ENCODE measurements around the gene SLC51B. TPM values are rescaled to one million over a fixed set of nuclear protein-coding genes. Genes with fewer than 3 reads are reported as not detected.
"Not testable (repeated sequence)": the region's sequence is repeated elsewhere in the genome, so short reads cannot be mapped to it uniquely, and the experiment has no call there.

The SLC51B gene
- total RNA-seq (not detected), polyA plus RNA-seq (10 to 100 TPM in 1 of 2 donors, not detected in 1; 31.4 TPM)
- long read RNA-seq, donor 1, partial matches to known transcripts = 0 of 20 reads
- long read RNA-seq, donor 1, other reads (novel, unspliced or antisense) = 20 of 20 reads
- long read RNA-seq, donor 2, partial matches to known transcripts = 0 of 8 reads
- long read RNA-seq, donor 2, other reads (novel, unspliced or antisense) = 8 of 8 reads

GRCh38 chr15:65044724-65045481, at the start of gene SLC51B:
Gene SLC51B, plus strand, starts transcription at chr15:65045387. Its CDS starts 4,618 bp downstream, at chr15:65050005.
- intact Hi-C loops (cut with DNase I) = no loop called here
- DNase-seq (no peak), ATAC-seq (ENCODE audit: low FRiP score) (no peak)
- H3K4me1 ChIP-seq (ENCODE audit: control insufficient read depth in 1 of 2, insufficient read depth in 2 of 2, low read length in 2 of 2) = no peaks in the 10 kb centered on the region
- H3K9me3 ChIP-seq (ENCODE audit: control insufficient read depth, low read length) = no peaks in the 10 kb centered on the region
- WGBS, 2 donors = 84 to 88% methylated on average over 7 of the region's 7 CpGs
- no peak within 1 kb of the TSS for H3K27ac ChIP-seq (ENCODE audit: low read depth in 1 of 2, low read length in 2 of 2)
- H3K27me3 ChIP-seq (ENCODE audit: control insufficient read depth in 1 of 2, insufficient read depth in 2 of 2, low read length in 1 of 2) = no peaks in the 10 kb centered on the region
- H3K36me3 ChIP-seq (ENCODE audit: control insufficient read depth in 1 of 2, insufficient read depth in 2 of 2, low read length in 1 of 2) = no peaks in the 10 kb centered on the region
- H3K4me3 ChIP-seq (ENCODE audit: low read length in 2 of 2) = no peak within 1 kb of the TSS

- DNase-seq = no peak
- no peak for ATAC-seq (ENCODE audit: low FRiP score)
- Histone ChIP-seq H3K27ac (ENCODE audit: low read depth in 1 of 2, low read length in 2 of 2) (no peak overlapping the region), H3K9me3 (ENCODE audit: control insufficient read depth, low read length) (no peaks in the 10 kb centered on the region), H3K27me3 (ENCODE audit: control insufficient read depth in 1 of 2, insufficient read depth in 2 of 2, low read length in 1 of 2) (no peaks in the 10 kb centered on the region), H3K4me1 (ENCODE audit: control insufficient read depth in 1 of 2, insufficient read depth in 2 of 2, low read length in 2 of 2) (no peaks in the 10 kb centered on the region), H3K36me3 (ENCODE audit: control insufficient read depth in 1 of 2, insufficient read depth in 2 of 2, low read length in 1 of 2) (no peaks in the 10 kb centered on the region), H3K4me3 (ENCODE audit: low read length in 2 of 2) (no peak overlapping the region)
- intact Hi-C loops (cut with DNase I) = no loop called here
- 63 to 71% methylated on average over 5 of the region's 5 CpGs for WGBS, 2 donors
Observed at GRCh38 chr15:64997066-64997465, 48.1 kb upstream of the SLC51B start.

GRCh38 chr15:64997745-64998375, 47.3 kb upstream of the SLC51B start:
- no peaks in the 10 kb centered on the region for H3K9me3 ChIP-seq (ENCODE audit: control insufficient read depth, low read length)
- H3K36me3 ChIP-seq (ENCODE audit: control insufficient read depth in 1 of 2, insufficient read depth in 2 of 2, low read length in 1 of 2) = no peaks in the 10 kb centered on the region
- no peaks in the 10 kb centered on the region for H3K4me1 ChIP-seq (ENCODE audit: control insufficient read depth in 1 of 2, insufficient read depth in 2 of 2, low read length in 2 of 2)
- no peaks in the 10 kb centered on the region for H3K27me3 ChIP-seq (ENCODE audit: control insufficient read depth in 1 of 2, insufficient read depth in 2 of 2, low read length in 1 of 2)
- H3K4me3 ChIP-seq (ENCODE audit: low read length in 2 of 2) = no peak overlapping the region
- intact Hi-C loops (cut with DNase I) = no loop called here
- 92 to 97% methylated on average over 4 of the region's 4 CpGs for WGBS, 2 donors
- DNase-seq (no peak), ATAC-seq (ENCODE audit: low FRiP score) (no peak)
- H3K27ac ChIP-seq (ENCODE audit: low read depth in 1 of 2, low read length in 2 of 2) = no peak overlapping the region

- H3K36me3 ChIP-seq (ENCODE audit: control insufficient read depth in 1 of 2, insufficient read depth in 2 of 2, low read length in 1 of 2) = peaks cover 0 to 2% of the 10 kb centered on the region in 2 donors
Observed at GRCh38 chr15:65004993-65005392, 40.2 kb upstream of the SLC51B start.

GRCh38 chr15:65006876-65007275, 38.3 kb upstream of the SLC51B start:
- intact Hi-C loops (cut with DNase I) = no loop called here
- Histone ChIP-seq H3K27ac (ENCODE audit: low read depth in 1 of 2, low read length in 2 of 2) (no peak overlapping the region), H3K27me3 (ENCODE audit: control insufficient read depth in 1 of 2, insufficient read depth in 2 of 2, low read length in 1 of 2) (no peaks in the 10 kb centered on the region), H3K4me1 (ENCODE audit: control insufficient read depth in 1 of 2, insufficient read depth in 2 of 2, low read length in 2 of 2) (no peaks in the 10 kb centered on the region), H3K36me3 (ENCODE audit: control insufficient read depth in 1 of 2, insufficient read depth in 2 of 2, low read length in 1 of 2) (peaks cover 0 to 4% of the 10 kb centered on the region in 2 donors), H3K9me3 (ENCODE audit: control insufficient read depth, low read length) (no peaks in the 10 kb centered on the region), H3K4me3 (ENCODE audit: low read length in 2 of 2) (no peak overlapping the region)
- ATAC-seq (ENCODE audit: low FRiP score) = no peak
- no peak for DNase-seq
- 81 to 88% methylated on average over 3 of the region's 3 CpGs for WGBS, 2 donors

More at GRCh38 chr15:65004993-65005392, 40.2 kb upstream of the SLC51B start:
- no peaks in the 10 kb centered on the region for H3K27me3 ChIP-seq (ENCODE audit: control insufficient read depth in 1 of 2, insufficient read depth in 2 of 2, low read length in 1 of 2)
- H3K27ac ChIP-seq (ENCODE audit: low read depth in 1 of 2, low read length in 2 of 2) = no peak overlapping the region
- WGBS, 2 donors = 62 to 71% methylated on average over 3 of the region's 3 CpGs
- H3K4me3 ChIP-seq (ENCODE audit: low read length in 2 of 2) = no peak overlapping the region
- DNase-seq (no peak), ATAC-seq (ENCODE audit: low FRiP score) (no peak)
- intact Hi-C loops (cut with DNase I) = no loop called here
- H3K4me1 ChIP-seq (ENCODE audit: control insufficient read depth in 1 of 2, insufficient read depth in 2 of 2, low read length in 2 of 2) = no peaks in the 10 kb centered on the region
- H3K9me3 ChIP-seq (ENCODE audit: control insufficient read depth, low read length) = no peaks in the 10 kb centered on the region

- intact Hi-C loops (cut with DNase I) = no loop called here
- Histone ChIP-seq H3K36me3 (ENCODE audit: control insufficient read depth in 1 of 2, insufficient read depth in 2 of 2, low read length in 1 of 2) (peaks cover 4 to 5% of the 10 kb centered on the region in 2 donors), H3K4me1 (ENCODE audit: control insufficient read depth in 1 of 2, insufficient read depth in 2 of 2, low read length in 2 of 2) (no peaks in the 10 kb centered on the region), H3K9me3 (ENCODE audit: control insufficient read depth, low read length) (peaks cover 2% of the 10 kb centered on the region), H3K27me3 (ENCODE audit: control insufficient read depth in 1 of 2, insufficient read depth in 2 of 2, low read length in 1 of 2) (no peaks in the 10 kb centered on the region), H3K27ac (ENCODE audit: low read depth in 1 of 2, low read length in 2 of 2) (no peak overlapping the region), H3K4me3 (ENCODE audit: low read length in 2 of 2) (no peak overlapping the region)
- WGBS, 2 donors = 70 to 77% methylated on average over 2 of the region's 2 CpGs
- DNase-seq = no peak
- no peak for ATAC-seq (ENCODE audit: low FRiP score)
Observed at GRCh38 chr15:65008983-65009382, 36.2 kb upstream of the SLC51B start.

GRCh38 chr15:65011198-65011597, 34.0 kb upstream of the SLC51B start:
- 84 to 92% methylated on average over 4 of the region's 4 CpGs for WGBS, 2 donors
- ATAC-seq (ENCODE audit: low FRiP score); H3K27ac ChIP-seq (ENCODE audit: low read depth in 1 of 2, low read length in 2 of 2); H3K4me1 ChIP-seq (ENCODE audit: control insufficient read depth in 1 of 2, insufficient read depth in 2 of 2, low read length in 2 of 2); intact Hi-C loops (cut with DNase I); DNase-seq; H3K9me3 ChIP-seq (ENCODE audit: control insufficient read depth, low read length); H3K36me3 ChIP-seq (ENCODE audit: control insufficient read depth in 1 of 2, insufficient read depth in 2 of 2, low read length in 1 of 2); H3K27me3 ChIP-seq (ENCODE audit: control insufficient read depth in 1 of 2, insufficient read depth in 2 of 2, low read length in 1 of 2); H3K4me3 ChIP-seq (ENCODE audit: low read length in 2 of 2): not testable (repeated sequence)

- Histone ChIP-seq H3K4me1 (ENCODE audit: control insufficient read depth in 1 of 2, insufficient read depth in 2 of 2, low read length in 2 of 2) (no peaks in the 10 kb centered on the region), H3K27me3 (ENCODE audit: control insufficient read depth in 1 of 2, insufficient read depth in 2 of 2, low read length in 1 of 2) (no peaks in the 10 kb centered on the region), H3K27ac (ENCODE audit: low read depth in 1 of 2, low read length in 2 of 2) (no peak overlapping the region), H3K9me3 (ENCODE audit: control insufficient read depth, low read length) (no peaks in the 10 kb centered on the region), H3K36me3 (ENCODE audit: control insufficient read depth in 1 of 2, insufficient read depth in 2 of 2, low read length in 1 of 2) (peaks cover 0 to 3% of the 10 kb centered on the region in 2 donors), H3K4me3 (ENCODE audit: low read length in 2 of 2) (no peak overlapping the region)
- intact Hi-C loops (cut with DNase I) = no loop called here
- WGBS, 2 donors = 82 to 93% methylated on average over 1 of the region's 1 CpG
- DNase-seq (no peak), ATAC-seq (ENCODE audit: low FRiP score) (no peak)
Observed at GRCh38 chr15:65020419-65020818, 24.8 kb upstream of the SLC51B start.
